Loucy (cell line): ENCODE data around the gene PYGL.
A peak's percentile ranks its signal among the peaks of the same experiment; 100 is the strongest.

ENCODE experiments used
- H2AFZ ChIP-seq: fragments of 200-600 bp; sonication (generic); 2 replicates; pipeline ENCODE4 v1.6.0; 2016; ENCODE audit warnings: antibody characterized with exemption, mild to moderate bottlenecking, low read length, moderate library complexity
- H3F3A ChIP-seq: fragments of 200-600 bp; 2 replicates; pipeline ENCODE4 v1.6.0; 2016; ENCODE audit warnings: antibody characterized with exemption, low read depth, mild to moderate bottlenecking
- H3K27me3 ChIP-seq: fragments of 200-600 bp; sonication (generic); 2 replicates; pipeline ENCODE4 v1.6.1; 2014; ENCODE audit warnings: low read length, mild to moderate bottlenecking; ENCODE audit not compliant: insufficient read depth, poor library complexity, severe bottlenecking
- H3K36me3 ChIP-seq: fragments of 200-600 bp; sonication (generic); 2 replicates; pipeline ENCODE4 v1.6.1; 2016; ENCODE audit warnings: low read length; ENCODE audit not compliant: insufficient read depth
- H3K4me1 ChIP-seq: fragments of 200-600 bp; sonication (generic); 2 replicates; pipeline ENCODE4 v1.5.1; 2014; ENCODE audit warnings: low read length, mild to moderate bottlenecking; ENCODE audit not compliant: insufficient read depth, poor library complexity, severe bottlenecking
- H3K4me2 ChIP-seq: fragments of 200-600 bp; sonication (generic); 2 replicates; pipeline ENCODE4 v1.6.0; 2014; ENCODE audit warnings: antibody characterized with exemption, low read length, low read depth, mild to moderate bottlenecking; ENCODE audit not compliant: poor library complexity, severe bottlenecking
- H3K4me3 ChIP-seq: fragments of 200-600 bp; sonication (generic); 2 replicates; pipeline ENCODE4 v1.5.1; 2014; ENCODE audit warnings: low read length, mild to moderate bottlenecking, mixed read lengths; ENCODE audit not compliant: poor library complexity, severe bottlenecking
- H3K79me2 ChIP-seq: fragments of 200-600 bp; sonication (generic); 2 replicates; pipeline ENCODE4 v1.6.1; 2014; ENCODE audit warnings: low read length; ENCODE audit not compliant: insufficient read depth
- H3K9ac ChIP-seq: fragments of 200-600 bp; sonication (generic); 2 replicates; pipeline ENCODE4 v1.6.0; 2014; ENCODE audit warnings: mild to moderate bottlenecking, low read depth, low read length, moderate library complexity; ENCODE audit not compliant: poor library complexity, severe bottlenecking
- H3K9me2 ChIP-seq: fragments of 200-600 bp; sonication (generic); replicated peaks from 2 replicates; pipeline ENCODE4 v1.6.1; 2016; ENCODE audit warnings: low read depth, low read length, mixed read lengths
- H3K9me3 ChIP-seq: fragments of 200-600 bp; sonication (generic); 2 replicates; pipeline ENCODE4 v1.6.1; 2014; ENCODE audit warnings: mild to moderate bottlenecking, antibody characterized with exemption, low read length, low read depth; ENCODE audit not compliant: insufficient read depth
- H4K20me1 ChIP-seq: fragments of 200-600 bp; sonication (generic); 2 replicates; pipeline ENCODE4 v1.6.0; 2014; ENCODE audit warnings: antibody characterized with exemption, low read length, mild to moderate bottlenecking; ENCODE audit not compliant: insufficient read depth, poor library complexity, severe bottlenecking
- EZH2phosphoT487 ChIP-seq: fragments of 200-600 bp; IDR thresholded peaks from 2 replicates; pipeline ENCODE4 v1.6.1; 2018; ENCODE audit warnings: antibody characterized with exemption, mild to moderate bottlenecking, moderate library complexity, borderline replicate concordance
- TF ChIP-seq, protein P1 (sequence below): fragments of 200-600 bp; sonication (generic); conservative IDR thresholded peaks from 2 replicates; pipeline ENCODE4 v1.5.1; 2014; ENCODE audit warnings: mild to moderate bottlenecking, antibody characterized with exemption, low read length

PYGL gene

GRCh38 chr14:50859296-50859624 lies 85.0 kb downstream of the PYGL start:
- Histone ChIP-seq H3K4me3 (peak overlapping the region; percentile 72), H3K9ac (peak overlapping the region; percentile 81), H2AFZ (peak overlapping the region; percentile 79), H4K20me1 (no peaks in the 10 kb centered on the region), H3K4me2 (peak overlapping the region; percentile 89), H3K9me3 (no peaks in the 10 kb centered on the region), H3K4me1 (peaks cover 58% of the 10 kb centered on the region), H3F3A (0 out of 2 replicates have a peak, but pooled peaks cover 2% of the 10 kb centered on the region), H3K79me2 (no peaks in the 10 kb centered on the region), H3K27me3 (no peaks in the 10 kb centered on the region), H3K9me2 (no peaks in the 10 kb centered on the region), H3K36me3 (no peaks in the 10 kb centered on the region)
- no peak for TF ChIP-seq EZH2phosphoT487
- TF ChIP-seq, protein P1, sequence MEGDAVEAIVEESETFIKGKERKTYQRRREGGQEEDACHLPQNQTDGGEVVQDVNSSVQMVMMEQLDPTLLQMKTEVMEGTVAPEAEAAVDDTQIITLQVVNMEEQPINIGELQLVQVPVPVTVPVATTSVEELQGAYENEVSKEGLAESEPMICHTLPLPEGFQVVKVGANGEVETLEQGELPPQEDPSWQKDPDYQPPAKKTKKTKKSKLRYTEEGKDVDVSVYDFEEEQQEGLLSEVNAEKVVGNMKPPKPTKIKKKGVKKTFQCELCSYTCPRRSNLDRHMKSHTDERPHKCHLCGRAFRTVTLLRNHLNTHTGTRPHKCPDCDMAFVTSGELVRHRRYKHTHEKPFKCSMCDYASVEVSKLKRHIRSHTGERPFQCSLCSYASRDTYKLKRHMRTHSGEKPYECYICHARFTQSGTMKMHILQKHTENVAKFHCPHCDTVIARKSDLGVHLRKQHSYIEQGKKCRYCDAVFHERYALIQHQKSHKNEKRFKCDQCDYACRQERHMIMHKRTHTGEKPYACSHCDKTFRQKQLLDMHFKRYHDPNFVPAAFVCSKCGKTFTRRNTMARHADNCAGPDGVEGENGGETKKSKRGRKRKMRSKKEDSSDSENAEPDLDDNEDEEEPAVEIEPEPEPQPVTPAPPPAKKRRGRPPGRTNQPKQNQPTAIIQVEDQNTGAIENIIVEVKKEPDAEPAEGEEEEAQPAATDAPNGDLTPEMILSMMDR = no peak

DNA sequence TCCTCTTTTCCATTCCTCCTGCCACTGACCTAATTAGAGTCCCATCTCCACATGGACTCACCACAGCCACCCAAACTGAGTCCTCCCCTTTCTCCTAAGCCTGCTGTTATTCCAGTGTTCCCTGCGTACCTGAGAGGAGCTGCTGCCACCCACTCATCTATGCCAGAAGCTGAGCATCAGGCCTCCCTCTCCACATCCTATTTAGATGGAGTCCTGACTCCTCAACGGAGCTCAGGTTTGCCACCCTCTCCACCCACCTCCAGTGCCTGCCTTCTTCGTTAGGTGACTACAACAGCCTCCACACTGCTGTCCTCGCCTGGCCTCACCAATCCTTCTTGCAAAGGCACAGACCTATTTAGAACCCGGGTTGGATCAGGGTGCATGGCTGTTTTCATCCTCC lies 87.6 kb downstream of the PYGL start:
- Histone ChIP-seq H3K9me2 (no peaks in the 10 kb centered on the region), H3K9ac (no peak overlapping the region), H3K9me3 (no peaks in the 10 kb centered on the region), H3K27me3 (no peaks in the 10 kb centered on the region), H2AFZ (peak overlapping the region; percentile 15; the same call in 1 of the 2 replicates), H3K4me2 (no peak overlapping the region), H4K20me1 (no peaks in the 10 kb centered on the region), H3F3A (0 out of 2 replicates have a peak, but pooled peaks cover 3% of the 10 kb centered on the region), H3K36me3 (no peaks in the 10 kb centered on the region), H3K4me1 (peaks cover 49% of the 10 kb centered on the region), H3K79me2 (no peaks in the 10 kb centered on the region), H3K4me3 (no peak overlapping the region)
- no peak for TF ChIP-seq EZH2phosphoT487
- TF ChIP-seq, protein P1 = no peak

- H3K4me1 ChIP-seq = peaks cover 43% of the 10 kb centered on the region
- 0 out of 2 replicates have a peak, but pooled peaks cover 3% of the 10 kb centered on the region for H3F3A ChIP-seq
- H3K36me3 ChIP-seq = no peaks in the 10 kb centered on the region
- H3K4me2 ChIP-seq = peak overlapping the region; percentile 33
- H3K27me3 ChIP-seq = no peaks in the 10 kb centered on the region
- H2AFZ ChIP-seq = 0 out of 2 replicates have a peak overlapping the region, but pooled peaks have one; percentile 41
- no peaks in the 10 kb centered on the region for H3K9me3 ChIP-seq
- H3K79me2 ChIP-seq = no peaks in the 10 kb centered on the region
- H4K20me1 ChIP-seq = no peaks in the 10 kb centered on the region
- no peaks in the 10 kb centered on the region for H3K9me2 ChIP-seq
- TF ChIP-seq, protein P1 = no peak
- no peak for TF ChIP-seq EZH2phosphoT487
- H3K9ac ChIP-seq = peak overlapping the region; percentile 53
- H3K4me3 ChIP-seq = no peak overlapping the region
Observed at GRCh38 chr14:50855558-50855957, 88.7 kb downstream of the PYGL start.
